Gastroesophageal sphincter (tissue), 4 donors: ENCODE data around the gene PHC2. TPM values are rescaled to one million over a fixed set of nuclear protein-coding genes. Genes with fewer than 3 reads are reported as not detected.

Source experiments
- ATAC-seq: fragments of 150-250 bp; one replicate; pipeline ENCODE4 v1.9.1; 2016; ENCODE audit warnings: mild to moderate bottlenecking, moderate library complexity
- H3K27ac ChIP-seq, 4 donors: fragments of 200-600 bp; sonication (generic) in 3 of 4; 1 replicate in 3 of 4; 2 replicates in 1 of 4; pipeline ENCODE4 v1.5.1; 2016 to 2019
- H3K27me3 ChIP-seq: fragments of 200-600 bp; sonication (generic); one replicate; pipeline ENCODE4 v1.5.1; 2019
- H3K36me3 ChIP-seq, 2 donors: fragments of 200-600 bp; sonication (generic); one replicate each; pipeline ENCODE4 v1.5.1; 2019; ENCODE audit warnings: control low read depth in 1 of 2
- H3K4me1 ChIP-seq, 3 donors: fragments of 200-600 bp; sonication (generic); 1 replicate in 2 of 3; 2 replicates in 1 of 3; pipeline ENCODE4 v1.5.1; 2016 to 2019; ENCODE audit warnings: control low read depth in 2 of 3
- H3K4me3 ChIP-seq, 2 donors: fragments of 200-600 bp; sonication (generic); one replicate each; pipeline ENCODE4 v1.5.1; 2019; ENCODE audit warnings: mild to moderate bottlenecking in 1 of 2, moderate library complexity in 1 of 2
- H3K9me3 ChIP-seq, 3 donors: fragments of 200-600 bp; sonication (generic); one replicate each; pipeline ENCODE4 v1.5.1; 2017 to 2019; ENCODE audit warnings: control low read depth in 2 of 3
- CTCF ChIP-seq, 4 experiments: fragments of 200-600 bp in 2 of 4; fragments of 450-650 bp in 2 of 4; sonication (generic) in 1 of 4; IDR thresholded peaks; one replicate each; pipeline ENCODE4 v1.5.1; 2017 to 2019; ENCODE audit warnings: antibody characterized with exemption in 4 of 4, mild to moderate bottlenecking in 2 of 4, moderate library complexity in 2 of 4
- EP300 ChIP-seq: sonication (generic); formaldehyde crosslinking; IDR thresholded peaks from one replicate; pipeline ENCODE4 v1.6.1; 2017; ENCODE audit warnings: antibody characterized with exemption, mild to moderate bottlenecking
- POLR2A ChIP-seq, 2 donors: fragments of 450-650 bp; IDR thresholded peaks; one replicate each; pipeline ENCODE4 v1.6.1; 2017; ENCODE audit warnings: antibody characterized with exemption in 2 of 2, mild to moderate bottlenecking in 2 of 2, moderate library complexity in 1 of 2
- POLR2AphosphoS5 ChIP-seq: sonication (generic); formaldehyde crosslinking; IDR thresholded peaks from one replicate; pipeline ENCODE4 v1.6.1; 2017; ENCODE audit warnings: antibody characterized with exemption
- WGBS, 2 donors: methylation state at CpG; one replicate each; pipeline ENCODE4 v1.1.5; 2018; ENCODE audit warnings: low coverage in 1 of 2; 5-methylcytosine and 5-hydroxymethylcytosine counted together
- total RNA-seq, 4 donors: library from RNA; depleted of rRNA; stranded (reverse); fragments of >200 nt; gene quantifications; one replicate each; pipeline ENCODE4 v1.1.0, GENCODE V29; 2016

PHC2 gene
- total RNA-seq, 4 donors from 2014 or later: 99.8 to 223 (median 181) TPM

- H3K9me3 ChIP-seq: no peaks in the 10 kb centered on the region
- H3K36me3 ChIP-seq: peaks cover 0 to 14% of the 10 kb centered on the region in 2 donors
- peak overlapping the region; percentile 75 to 96 for H3K4me3 ChIP-seq
- peak; percentile 42 for ATAC-seq
- peak overlapping the region; percentile 89 to 100 (median 99) for H3K27ac ChIP-seq
- peaks cover 12 to 54% (median 22%) of the 10 kb centered on the region in 3 donors for H3K4me1 ChIP-seq
- 0% methylated on average over 6 of the region's 78 CpGs; no CpG with 5 or more reads in 1 of the 2 donors for WGBS, 2 donors
- no peaks in the 10 kb centered on the region for H3K27me3 ChIP-seq
- TF ChIP-seq POLR2AphosphoS5 (no peak), POLR2A (IDR thresholded peaks at IDR 0.05) (peak in 1 of 2 donors; percentile 43), CTCF (IDR thresholded peaks at IDR 0.05) (no peak), EP300 (no peak)
Measured at GRCh38 chr1:33349081-33349759, 81.7 kb downstream of the PHC2 start.

GRCh38 chr1:33348676-33349080 lies 82.2 kb downstream of the PHC2 start:
- TF ChIP-seq POLR2A (IDR thresholded peaks at IDR 0.05): no peak
- no peak for TF ChIP-seq CTCF (IDR thresholded peaks at IDR 0.05)
- TF ChIP-seq EP300: no peak
- TF ChIP-seq POLR2AphosphoS5: no peak
- H3K27me3 ChIP-seq: no peaks in the 10 kb centered on the region
- peak overlapping the region; percentile 89 to 100 (median 99) for H3K27ac ChIP-seq
- H3K9me3 ChIP-seq: no peaks in the 10 kb centered on the region
- H3K4me3 ChIP-seq: peak overlapping the region; percentile 75 to 96
- peaks cover 18 to 59% (median 27%) of the 10 kb centered on the region in 3 donors for H3K4me1 ChIP-seq
- no peak for ATAC-seq
- WGBS, 2 donors: 1% methylated on average over 8 to 11 of the region's 11 CpGs
- H3K36me3 ChIP-seq: peaks cover 0 to 9% of the 10 kb centered on the region in 2 donors

- TF ChIP-seq POLR2A (IDR thresholded peaks at IDR 0.05) (no peak), CTCF (IDR thresholded peaks at IDR 0.05) (no peak), EP300 (no peak), POLR2AphosphoS5 (peak; percentile 64)
- WGBS, 2 donors: 0 to 10% methylated on average over 1 to 2 of the region's 2 CpGs
- no peak for ATAC-seq
- Histone ChIP-seq H3K4me1 (peaks cover 21 to 64% (median 31%) of the 10 kb centered on the region in 3 donors), H3K9me3 (no peaks in the 10 kb centered on the region), H3K27me3 (no peaks in the 10 kb centered on the region), H3K27ac (peak overlapping the region; percentile 89 to 100 (median 99)), H3K36me3 (peaks cover 0 to 5% of the 10 kb centered on the region in 2 donors), H3K4me3 (peak overlapping the region; percentile 75 to 96)
Measured at GRCh38 chr1:33348194-33348593, 82.7 kb downstream of the PHC2 start.

GRCh38 chr1:33347650-33347992 lies 83.3 kb downstream of the PHC2 start:
- H3K27me3 ChIP-seq: no peaks in the 10 kb centered on the region
- 4 to 29% methylated on average over 3 to 4 of the region's 5 CpGs for WGBS, 2 donors
- peak overlapping the region; percentile 75 to 96 for H3K4me3 ChIP-seq
- H3K9me3 ChIP-seq: no peaks in the 10 kb centered on the region
- H3K36me3 ChIP-seq: peaks cover 0 to 8% of the 10 kb centered on the region in 2 donors
- H3K27ac ChIP-seq: peak overlapping the region; percentile 89 to 100 (median 99)
- TF ChIP-seq CTCF (IDR thresholded peaks at IDR 0.05) (no peak), POLR2A (IDR thresholded peaks at IDR 0.05) (peak in 1 of 2 donors; percentile 9), EP300 (no peak), POLR2AphosphoS5 (peak; percentile 70)
- ATAC-seq: peak; percentile 18
- peaks cover 26 to 70% (median 36%) of the 10 kb centered on the region in 3 donors for H3K4me1 ChIP-seq
